Stimulated activated CD4-positive, alpha-beta T cell treated with anti-CD3 and anti-CD28 coated beads, Interleukin-1b, Interleukin-23, amount 100 ng/mL, for 24 hours (primary cell): ENCODE measurements around the gene TTC9B.

Experiments
- DNase-seq, 4 experiments: peaks; one replicate each; pipeline ENCODE4 v3.0.0-alpha.2; 2020; ENCODE audit warnings: low read depth in 4 of 4, low spot score in 1 of 4

Gene TTC9B

GRCh38 chr19:40249201-40249600 is 31.0 kb upstream of the TTC9B start:
- no peak for DNase-seq

- DNase-seq: no peak
Measured at GRCh38 chr19:40247735-40248262, 29.6 kb upstream of the TTC9B start.

GRCh38 chr19:40247178-40247577 is 29.0 kb upstream of the TTC9B start:
- DNase-seq: no peak

- DNase-seq: no peak
Measured at GRCh38 chr19:40246292-40247073, 28.3 kb upstream of the TTC9B start.

- DNase-seq: no peak
Measured at GRCh38 chr19:40245506-40246128, 27.4 kb upstream of the TTC9B start.

- no peak for DNase-seq
Measured at GRCh38 chr19:40244579-40245317, 26.6 kb upstream of the TTC9B start.

GRCh38 chr19:40243181-40243580 is 25.0 kb upstream of the TTC9B start:
- no peak for DNase-seq

GRCh38 chr19:40242480-40242879 is 24.3 kb upstream of the TTC9B start:
- no peak for DNase-seq

GRCh38 chr19:40241809-40242384 is 23.7 kb upstream of the TTC9B start:
- DNase-seq: no peak

- DNase-seq: no peak
Measured at GRCh38 chr19:40241125-40241808, 23.1 kb upstream of the TTC9B start.

- DNase-seq: no peak
Measured at GRCh38 chr19:40240332-40240731, 22.1 kb upstream of the TTC9B start.

- DNase-seq: no peak
Measured at GRCh38 chr19:40239415-40240226, 21.4 kb upstream of the TTC9B start.

- no peak for DNase-seq
Measured at GRCh38 chr19:40238775-40239174, 20.6 kb upstream of the TTC9B start.

GRCh38 chr19:40237791-40238190 is 19.6 kb upstream of the TTC9B start:
- no peak for DNase-seq

- no peak for DNase-seq
Measured at GRCh38 chr19:40236366-40236765, 18.2 kb upstream of the TTC9B start.

GRCh38 chr19:40236026-40236355 is 17.8 kb upstream of the TTC9B start:
- no peak for DNase-seq

- DNase-seq: no peak
Measured at GRCh38 chr19:40235238-40236025, 17.2 kb upstream of the TTC9B start.

- DNase-seq: no peak
Measured at GRCh38 chr19:40234429-40235237, 16.4 kb upstream of the TTC9B start.
